RCC 7860 (cell line): ENCODE results near the gene ZSWIM6.

ENCODE experiments used
- DNase-seq: peaks from one replicate; pipeline ENCODE4 v3.0.0-alpha.2; 2015; ENCODE audit warnings: low spot score
- FAIRE-seq: peaks from 2 replicates; lab custom pipeline; 2012; peaks lifted over from hg19 to GRCh38; lab: Jason Lieb, UNC

The ZSWIM6 gene

DNA sequence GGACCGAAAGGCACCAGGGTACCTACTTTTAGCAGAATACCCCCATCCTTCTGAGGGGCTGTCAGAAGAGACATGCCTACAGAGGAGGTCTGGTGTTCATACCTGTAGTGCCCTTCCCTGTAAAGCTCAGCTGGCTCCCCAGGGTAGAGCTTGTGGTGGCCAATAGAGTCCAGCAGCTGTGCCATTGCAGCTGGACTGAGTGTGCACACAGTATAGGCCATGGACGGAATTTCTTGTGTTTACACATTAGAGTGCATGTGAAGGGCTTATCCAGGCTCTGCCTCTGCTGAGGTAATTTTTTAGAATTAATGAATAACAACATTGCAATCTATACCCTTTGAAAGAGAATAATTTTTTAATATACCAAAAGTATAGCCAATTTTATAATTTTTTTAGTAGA, 191.0 kb downstream of the ZSWIM6 start:
- no peak for DNase-seq
- no peak for FAIRE-seq

DNA sequence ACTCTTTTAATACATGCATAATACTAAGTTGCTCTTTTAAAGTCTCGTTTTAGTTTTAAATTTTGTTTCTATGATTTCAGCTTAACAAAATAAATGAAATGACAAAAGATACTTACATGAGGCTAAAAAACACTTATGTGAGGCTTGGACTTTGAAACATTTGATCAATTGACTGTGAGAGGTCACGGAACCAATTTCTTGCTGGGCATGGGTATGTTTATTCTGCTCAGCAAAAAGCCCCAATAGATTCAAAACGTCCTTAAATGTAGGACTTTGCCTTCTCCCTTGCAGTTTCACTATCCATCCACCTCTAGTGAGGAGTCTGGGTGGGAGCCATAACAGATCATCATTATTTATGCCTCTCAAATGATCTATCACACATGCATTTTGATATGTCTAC, 191.9 kb downstream of the ZSWIM6 start:
- no peak for FAIRE-seq

DNA sequence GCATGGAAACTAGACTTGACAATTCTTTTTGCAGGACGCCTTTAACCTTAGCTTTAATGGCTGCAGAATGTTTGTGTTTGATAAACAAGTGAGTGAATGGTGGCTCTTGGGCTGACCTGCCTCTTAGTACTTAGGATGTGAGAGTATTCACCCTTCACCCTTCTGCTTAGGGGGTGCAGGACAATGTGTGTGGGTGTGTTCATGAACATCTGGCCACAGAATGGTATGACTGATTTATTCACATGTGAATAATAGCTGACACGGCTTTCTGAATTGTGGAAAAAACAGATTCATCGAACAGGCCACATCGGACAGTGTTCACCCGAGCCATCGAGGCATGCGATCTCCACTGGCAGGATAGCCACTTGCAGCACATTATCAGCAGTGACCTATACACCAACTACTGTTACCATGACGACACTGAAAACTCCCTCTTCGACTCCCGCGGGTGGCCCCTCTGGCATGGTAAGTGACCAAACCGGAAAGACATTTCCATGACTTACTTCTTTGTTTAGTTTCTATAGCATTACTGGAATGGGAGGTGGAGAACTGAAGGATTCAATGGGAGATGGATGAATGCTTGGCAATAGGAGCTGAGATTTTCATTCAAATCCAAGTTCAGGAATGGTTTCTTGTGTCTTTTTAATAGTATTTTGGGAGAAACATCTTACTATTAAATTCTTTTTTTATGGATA, 193.6 kb downstream of the ZSWIM6 start:
- FAIRE-seq (no peak), DNase-seq (no peak)

More for the DNA sequence above, 191.9 kb downstream of the ZSWIM6 start:
- no peak for DNase-seq

DNA sequence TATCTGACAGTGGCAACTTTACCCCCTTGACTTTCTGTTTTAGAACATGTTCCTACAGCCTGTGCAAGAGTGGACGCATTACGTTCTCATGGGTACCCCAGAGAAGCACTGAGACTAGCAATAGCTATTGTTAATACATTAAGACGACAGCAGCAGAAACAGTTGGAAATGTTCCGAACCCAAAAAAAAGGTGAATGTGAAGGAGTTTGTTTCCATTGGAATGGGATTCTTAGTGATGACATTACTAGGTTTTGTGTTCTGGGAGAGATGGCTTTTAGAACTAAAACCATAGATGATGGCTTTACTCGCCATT, 194.1 kb downstream of the ZSWIM6 start:
- no peak for DNase-seq

DNA sequence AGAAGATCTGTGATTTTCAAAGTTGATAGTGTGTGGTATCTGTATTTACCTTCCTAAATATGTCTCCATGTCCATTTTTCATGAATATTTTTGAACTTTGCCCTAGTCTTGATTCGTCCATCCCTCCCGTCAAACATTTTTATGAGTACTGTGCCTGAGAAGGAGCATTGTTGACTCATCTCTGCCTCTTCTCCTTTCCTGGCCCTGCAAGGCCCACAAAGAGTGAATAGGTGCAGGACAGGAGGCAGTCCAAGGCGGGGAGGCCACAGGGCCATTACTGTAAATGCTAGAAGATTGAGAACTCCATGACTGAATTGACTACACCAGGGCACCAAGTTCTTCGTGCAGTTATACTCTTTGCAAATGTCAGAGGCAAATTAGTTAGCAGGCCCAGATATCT, 200.9 kb downstream of the ZSWIM6 start:
- DNase-seq: no peak
- FAIRE-seq: no peak

More for the DNA sequence above, 194.1 kb downstream of the ZSWIM6 start:
- FAIRE-seq: no peak

GRCh38 chr5:61534481-61535267, 202.6 kb downstream of the ZSWIM6 start:
- DNase-seq (no peak), FAIRE-seq (no peak)

GRCh38 chr5:61535828-61536227, 203.8 kb downstream of the ZSWIM6 start:
- FAIRE-seq: no peak
- DNase-seq: no peak

GRCh38 chr5:61536922-61537321, 204.9 kb downstream of the ZSWIM6 start:
- FAIRE-seq (no peak), DNase-seq (no peak)

GRCh38 chr5:61538722-61539501, 206.9 kb downstream of the ZSWIM6 start:
- FAIRE-seq (no peak), DNase-seq (no peak)

DNA sequence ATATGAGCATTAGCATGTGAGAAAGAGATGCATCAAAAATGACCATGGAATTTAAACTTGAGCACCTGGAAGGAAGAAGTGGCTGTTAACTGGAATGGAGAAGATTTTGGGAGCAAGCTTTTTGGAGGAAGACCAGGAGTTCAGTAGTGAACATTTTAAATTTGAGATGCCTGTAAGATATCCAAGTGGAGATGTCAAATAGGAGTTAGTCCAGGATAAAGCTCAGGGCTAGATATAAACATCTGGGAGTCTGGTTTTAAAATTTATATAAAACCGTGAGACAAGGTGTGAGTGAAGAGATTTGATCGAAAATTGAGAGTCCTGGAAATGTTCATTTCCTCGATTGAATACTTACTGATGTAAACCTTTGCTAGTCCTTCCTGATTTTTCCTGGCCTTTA, 217.5 kb downstream of the ZSWIM6 start:
- DNase-seq (no peak), FAIRE-seq (no peak)

GRCh38 chr5:61551637-61552313, 219.7 kb downstream of the ZSWIM6 start:
- FAIRE-seq: no peak
- no peak for DNase-seq

GRCh38 chr5:61559146-61559545, 227.1 kb downstream of the ZSWIM6 start:
- no peak for DNase-seq

GRCh38 chr5:61559722-61560121, 227.7 kb downstream of the ZSWIM6 start:
- DNase-seq (no peak), FAIRE-seq (no peak)

More at GRCh38 chr5:61559146-61559545, 227.1 kb downstream of the ZSWIM6 start:
- no peak for FAIRE-seq

GRCh38 chr5:61563401-61563800, 231.3 kb downstream of the ZSWIM6 start:
- DNase-seq: peak; percentile 16
- FAIRE-seq: no peak

GRCh38 chr5:61567337-61567736, 235.3 kb downstream of the ZSWIM6 start:
- DNase-seq (no peak), FAIRE-seq (no peak)

DNA sequence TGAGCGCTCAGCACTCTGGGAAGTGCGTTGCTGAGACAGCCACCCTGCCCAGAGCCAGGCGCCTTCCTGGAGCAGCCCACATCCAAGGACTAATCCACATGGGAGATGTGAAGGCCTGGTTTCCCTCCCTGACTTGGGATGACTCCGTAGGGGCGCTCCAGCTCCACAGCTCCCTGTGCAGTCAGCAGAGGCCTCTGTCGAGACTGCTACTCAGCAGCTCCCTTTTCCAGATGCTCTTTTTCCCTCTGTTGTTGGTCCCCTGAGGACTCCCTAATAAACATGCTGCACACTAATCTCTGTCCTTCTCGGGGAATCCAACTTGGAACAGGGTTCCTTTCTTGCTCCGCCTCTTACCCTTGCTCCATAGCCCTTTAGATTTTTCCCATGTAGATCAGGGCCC, 237.3 kb downstream of the ZSWIM6 start:
- FAIRE-seq: no peak

GRCh38 chr5:61570767-61571166, 238.7 kb downstream of the ZSWIM6 start:
- FAIRE-seq (no peak), DNase-seq (no peak)

More for the DNA sequence above, 237.3 kb downstream of the ZSWIM6 start:
- no peak for DNase-seq

- no peak for DNase-seq
- FAIRE-seq: no peak
These were observed 240.9 kb downstream of the ZSWIM6 start for GRCh38 chr5:61572959-61573358.

GRCh38 chr5:61575103-61575502, 243.0 kb downstream of the ZSWIM6 start:
- FAIRE-seq: no peak
- peak; percentile 3 for DNase-seq

- DNase-seq: no peak
- FAIRE-seq: no peak
These were observed 243.5 kb downstream of the ZSWIM6 start for GRCh38 chr5:61575581-61575980.

- no peak for FAIRE-seq
- DNase-seq: no peak
These were observed 244.5 kb downstream of the ZSWIM6 start for GRCh38 chr5:61576556-61576955.
